HG03175 (cell line): Measurements from ENCODE around the gene PPID.
"Not testable (repeated sequence)": the region's sequence is repeated elsewhere in the genome, so short reads cannot be mapped to it uniquely, and the experiment has no call there.

Experiments used
- ATAC-seq: cut with Tn5 transposase; IDR thresholded peaks from one replicate; pipeline ENCODE4 v1.9.1; 2021; ENCODE audit warnings: mild to moderate bottlenecking, moderate library complexity; ENCODE audit not compliant: unreplicated experiment

The PPID gene

GRCh38 chr4:158669310-158669709 is 53.9 kb downstream of the PPID start:
- no peak for ATAC-seq

- ATAC-seq, result no peak
These were observed 55.5 kb downstream of the PPID start for GRCh38 chr4:158667651-158668198.

GRCh38 chr4:158666892-158667291 is 56.3 kb downstream of the PPID start:
- no peak for ATAC-seq

- no peak for ATAC-seq
These were observed 58.4 kb downstream of the PPID start for GRCh38 chr4:158664806-158665205.

GRCh38 chr4:158663707-158664625 is 59.2 kb downstream of the PPID start:
- not testable (repeated sequence) for ATAC-seq

GRCh38 chr4:158663255-158663654 is 59.9 kb downstream of the PPID start:
- not testable (repeated sequence) for ATAC-seq
